Measurements from ENCODE around the gene PRKAA1. TPM values are rescaled to one million over a fixed set of nuclear protein-coding genes. Genes with fewer than 3 reads are reported as not detected.

Gene PRKAA1
- total and polyA plus RNA-seq, 2 of the 13 experiments (the other 11 are each of a cell fraction or from before 2014, with no cell fraction given) = 36.6 to 58.0 TPM

- peak; percentile 85 for TF ChIP-seq RERE (CRISPR knock-in tag; IDR thresholded peaks at IDR 0.05; ENCODE audit: low read depth)
- TF ChIP-seq RFX3 (CRISPR knock-in tag; IDR thresholded peaks at IDR 0.05) = no peak; the same call in 1 of the 2 replicates
- TF ChIP-seq, protein P1, sequence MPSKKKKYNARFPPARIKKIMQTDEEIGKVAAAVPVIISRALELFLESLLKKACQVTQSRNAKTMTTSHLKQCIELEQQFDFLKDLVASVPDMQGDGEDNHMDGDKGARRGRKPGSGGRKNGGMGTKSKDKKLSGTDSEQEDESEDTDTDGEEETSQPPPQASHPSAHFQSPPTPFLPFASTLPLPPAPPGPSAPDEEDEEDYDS (CRISPR knock-in tag; IDR thresholded peaks at IDR 0.05) = peak; percentile 98
- TF ChIP-seq ZBED4 (CRISPR knock-in tag; IDR thresholded peaks at IDR 0.05; ENCODE audit: borderline replicate concordance) = peak; percentile 85
- peak; percentile 97 for TF ChIP-seq SALL1 (CRISPR knock-in tag; IDR thresholded peaks at IDR 0.05)
- 0 out of 2 replicates have a peak, but pooled peaks have one; percentile 13 for TF ChIP-seq CENPT (CRISPR knock-in tag; IDR thresholded peaks at IDR 0.05; ENCODE audit: low read depth)
- no peak; the same call in 1 of the 2 replicates for TF ChIP-seq ZNF136 (CRISPR knock-in tag; IDR thresholded peaks at IDR 0.05; ENCODE audit: low read depth)
- TF ChIP-seq SUZ12 (IDR thresholded peaks at IDR 0.05; ENCODE audit: low read depth, low read length) = 0 out of 2 replicates have a peak, but pooled peaks have one; percentile 25
- peak; percentile 74 for TF ChIP-seq FOXO1 (CRISPR knock-in tag; IDR thresholded peaks at IDR 0.05)
- TF ChIP-seq KLF16 (CRISPR knock-in tag; IDR thresholded peaks at IDR 0.05) = peak; percentile 85 to 99; a peak in 3 of 4 replicates
- TF ChIP-seq, protein P2, sequence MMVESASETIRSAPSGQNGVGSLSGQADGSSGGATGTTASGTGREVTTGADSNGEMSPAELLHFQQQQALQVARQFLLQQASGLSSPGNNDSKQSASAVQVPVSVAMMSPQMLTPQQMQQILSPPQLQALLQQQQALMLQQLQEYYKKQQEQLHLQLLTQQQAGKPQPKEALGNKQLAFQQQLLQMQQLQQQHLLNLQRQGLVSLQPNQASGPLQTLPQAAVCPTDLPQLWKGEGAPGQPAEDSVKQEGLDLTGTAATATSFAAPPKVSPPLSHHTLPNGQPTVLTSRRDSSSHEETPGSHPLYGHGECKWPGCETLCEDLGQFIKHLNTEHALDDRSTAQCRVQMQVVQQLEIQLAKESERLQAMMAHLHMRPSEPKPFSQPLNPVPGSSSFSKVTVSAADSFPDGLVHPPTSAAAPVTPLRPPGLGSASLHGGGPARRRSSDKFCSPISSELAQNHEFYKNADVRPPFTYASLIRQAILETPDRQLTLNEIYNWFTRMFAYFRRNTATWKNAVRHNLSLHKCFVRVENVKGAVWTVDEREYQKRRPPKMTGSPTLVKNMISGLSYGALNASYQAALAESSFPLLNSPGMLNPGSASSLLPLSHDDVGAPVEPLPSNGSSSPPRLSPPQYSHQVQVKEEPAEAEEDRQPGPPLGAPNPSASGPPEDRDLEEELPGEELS (CRISPR knock-in tag; IDR thresholded peaks at IDR 0.05) = peak; percentile 81
- TF ChIP-seq ZNF883 (CRISPR knock-in tag; IDR thresholded peaks at IDR 0.05; ENCODE audit: not compliant biosample characterization) = peak; percentile 93
- peak; percentile 66 for TF ChIP-seq ZNF564 (CRISPR knock-in tag; IDR thresholded peaks at IDR 0.05)
- peak; percentile 97 for TF ChIP-seq ZNF607 (CRISPR knock-in tag; IDR thresholded peaks at IDR 0.05; ENCODE audit: borderline replicate concordance)
- no peak for TF ChIP-seq ZNF367 (CRISPR knock-in tag; IDR thresholded peaks at IDR 0.05; ENCODE audit: borderline replicate concordance)
- TF ChIP-seq ZNF672 (CRISPR knock-in tag; IDR thresholded peaks at IDR 0.05) = peak; percentile 96
These were observed 36.9 kb upstream of the PRKAA1 start, which contains the start of gene RPL37 (continued) for GRCh38 chr5:40834849-40835787.

Measured in HepG2 (cell line).